Neural cell (in vitro differentiated cells): ENCODE data around the gene APH1B.

ENCODE experiments used
- EZH2 ChIP-seq: fragments of 200-600, 300-800 bp; shearing (Covaris generic), sonication (generic); IDR thresholded peaks from 2 replicates; pipeline ENCODE4 v1.6.1; 2014; ENCODE audit warnings: antibody characterized with exemption, low read length, borderline replicate concordance, mild to moderate bottlenecking; ENCODE audit not compliant: insufficient read depth, poor library complexity, severe bottlenecking
- MXI1 ChIP-seq: fragments of 450-650 bp; conservative IDR thresholded peaks from 2 replicates; pipeline ENCODE4 v1.6.1; 2014; ENCODE audit warnings: antibody characterized with exemption, mild to moderate bottlenecking; ENCODE audit not compliant: poor library complexity, severe bottlenecking
- REST ChIP-seq: IDR thresholded peaks from 2 replicates; pipeline ENCODE4 v1.6.1; 2012; ENCODE audit warnings: borderline replicate concordance

- TF ChIP-seq EZH2 (no peak), REST (no peak), MXI1 (no peak)
These were observed 15.4 kb downstream of the APH1B start for GRCh38 chr15:63292771-63293170.
